T-cell (primary cell): ENCODE data around the gene EDA2R. TPM values are rescaled to one million over a fixed set of nuclear protein-coding genes. Genes with fewer than 3 reads are reported as not detected.

Experiments used
- ATAC-seq, 4 experiments: fragments of 200-7000 bp in 3 of 4; fragments of 150-1000 bp in 1 of 4; cut with Tn5 transposase; replicated peaks in 1 of 4; 1 replicate in 3 of 4; 2 replicates in 1 of 4; pipeline ENCODE4 v1.10.0; 2021; ENCODE audit warnings: moderate library complexity in 3 of 4, mild to moderate bottlenecking in 2 of 4, moderate number of reproducible peaks in 1 of 4
- CTCF ChIA-PET, 2 donors: fragments of 300-600 bp; sonication (Branson Sonifier 250); formaldehyde crosslinking; loops; one replicate each; lab custom pipeline; 2022; ENCODE audit warnings: antibody characterized with exemption in 2 of 2; lab: Charles Lee
- POLR2A ChIA-PET, 2 donors: fragments of 300-600 bp; sonication (Branson Sonifier 250); formaldehyde crosslinking; loops; one replicate each; lab custom pipeline; 2022; ENCODE audit warnings: antibody characterized with exemption in 2 of 2; lab: Charles Lee
- DNase-seq, 35 experiments: peaks; one replicate each; pipeline versions ENCODE4 v3.0.0 to v3.0.0-alpha.2; 2013 to 2023
- H3K27ac ChIP-seq: one replicate; pipeline ENCODE4 v1.5.1; 2013; ENCODE audit warnings: low read length
- H3K27me3 ChIP-seq, 2 experiments: replicated peaks in 1 of 2; 1 replicate in 1 of 2; 2 replicates in 1 of 2; pipeline versions ENCODE4 v1.6.1 to v1.7.0; 2013; ENCODE audit warnings: low read length in 1 of 2, mixed read lengths in 1 of 2; ENCODE audit not compliant: control insufficient read depth in 2 of 2, insufficient read depth in 2 of 2; ENCODE audit errors: extremely low read depth in 1 of 2
- H3K36me3 ChIP-seq, 2 donors: 1 replicate in 1 of 2; 2 replicates in 1 of 2; pipeline versions ENCODE4 v1.6.1 to v1.7.0; 2013; ENCODE audit warnings: low read length in 1 of 2; ENCODE audit not compliant: control insufficient read depth in 2 of 2, insufficient read depth in 1 of 2; ENCODE audit errors: extremely low read depth in 1 of 2
- H3K4me1 ChIP-seq, 2 experiments: 1 replicate in 1 of 2; 2 replicates in 1 of 2; pipeline versions ENCODE4 v1.6.1 to v1.7.0; 2013; ENCODE audit warnings: low read length in 2 of 2, mixed read lengths in 1 of 2; ENCODE audit not compliant: insufficient read depth in 2 of 2, control insufficient read depth in 1 of 2; ENCODE audit errors: extremely low read depth in 1 of 2
- H3K4me3 ChIP-seq, 2 donors: 1 replicate in 1 of 2; 2 replicates in 1 of 2; pipeline versions ENCODE4 v1.5.1 to v1.7.0; 2013; ENCODE audit warnings: mild to moderate bottlenecking in 2 of 2, low read length in 1 of 2, moderate library complexity in 1 of 2; ENCODE audit not compliant: control insufficient read depth in 1 of 2; ENCODE audit errors: extremely low read depth in 1 of 2
- H3K9me3 ChIP-seq: 2 replicates; pipeline ENCODE4 v1.7.0; 2013
- H3K27ac Mint-ChIP-seq, 2 donors: one replicate each; pipeline ENCODE4 v1.8.0; 2020 to 2021; ENCODE audit warnings: mild to moderate bottlenecking in 2 of 2, mixed read lengths in 2 of 2
- H3K27me3 Mint-ChIP-seq, 2 donors: one replicate each; pipeline ENCODE4 v1.8.0; 2021 to 2022; ENCODE audit warnings: mixed read lengths in 2 of 2
- H3K36me3 Mint-ChIP-seq: one replicate; pipeline ENCODE4 v1.8.0; 2021; ENCODE audit warnings: mixed read lengths
- H3K4me1 Mint-ChIP-seq, 3 donors: one replicate each; pipeline ENCODE4 v1.8.0; 2020 to 2022; ENCODE audit warnings: mixed read lengths in 3 of 3, mild to moderate bottlenecking in 1 of 3
- H3K4me3 Mint-ChIP-seq, 3 donors: one replicate each; pipeline ENCODE4 v1.8.0; 2020 to 2022; ENCODE audit warnings: mild to moderate bottlenecking in 3 of 3, mixed read lengths in 3 of 3, moderate library complexity in 3 of 3
- H3K9me3 Mint-ChIP-seq, 3 donors: one replicate each; pipeline ENCODE4 v1.8.0; 2020 to 2022; ENCODE audit warnings: mixed read lengths in 3 of 3
- WGBS: methylation state at CpG from one replicate; pipeline ENCODE4 v1.1.5; 2013; ENCODE audit warnings: missing lambda C conversion rate; ENCODE audit not compliant: insufficient coverage; 5-methylcytosine and 5-hydroxymethylcytosine counted together
- total RNA-seq, 35 experiments: library from RNA in 6 of 35; stranded (reverse) in 6 of 35; fragments of 120-200 nt in 1 of 35; gene quantifications; one replicate each; pipeline versions ENCODE4 v1.2.1 to v1.2.4 and lab custom pipeline; 2013 to 2026

The EDA2R gene
- total RNA-seq, 5 donors from 2014 or later (not counting 1 experiment from before 2014, with no cell fraction given) = 0.25 to 0.99 (median 0.66) TPM

DNA sequence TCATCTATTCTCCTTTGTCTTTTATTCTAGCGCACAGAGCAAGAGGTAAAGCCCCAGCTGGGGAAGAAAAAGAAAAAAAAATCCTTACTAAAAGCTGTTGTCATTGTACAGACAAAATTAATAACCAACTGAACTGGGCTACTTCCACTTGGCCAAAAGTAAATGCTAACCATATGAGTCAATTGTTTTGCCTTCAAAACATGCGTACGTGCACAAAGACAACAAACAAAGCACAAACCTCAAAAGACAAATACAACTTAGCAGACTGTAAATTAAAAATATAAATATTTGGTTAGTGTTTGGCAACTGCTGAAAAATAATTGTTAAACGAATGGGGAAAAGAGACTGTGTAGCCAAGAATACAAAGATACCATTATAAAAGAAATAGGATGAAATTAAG is 5.9 kb downstream of the EDA2R start:
- no peaks in the 10 kb centered on the region for H3K27me3 ChIP-seq
- ChIA-PET CTCF (no interaction called here), POLR2A (no interaction called here)
- no CpG with 5 or more reads among the region's 4 CpGs for WGBS
- H3K27ac ChIP-seq = no peak overlapping the region
- Mint-ChIP-seq H3K9me3 (no peaks in the 10 kb centered on the region), H3K27ac (no peak overlapping the region), H3K27me3 (peaks cover 0 to 13% of the 10 kb centered on the region in 2 donors), H3K36me3 (no peaks in the 10 kb centered on the region), H3K4me3 (no peak overlapping the region), H3K4me1 (peaks cover 0 to 2% (median 0%) of the 10 kb centered on the region in 3 donors)
- H3K4me3 ChIP-seq = no peak overlapping the region
- H3K36me3 ChIP-seq = no peaks in the 10 kb centered on the region
- no peak for ATAC-seq
- no peak for DNase-seq
- H3K9me3 ChIP-seq = no peaks in the 10 kb centered on the region
- no peaks in the 10 kb centered on the region for H3K4me1 ChIP-seq

DNA sequence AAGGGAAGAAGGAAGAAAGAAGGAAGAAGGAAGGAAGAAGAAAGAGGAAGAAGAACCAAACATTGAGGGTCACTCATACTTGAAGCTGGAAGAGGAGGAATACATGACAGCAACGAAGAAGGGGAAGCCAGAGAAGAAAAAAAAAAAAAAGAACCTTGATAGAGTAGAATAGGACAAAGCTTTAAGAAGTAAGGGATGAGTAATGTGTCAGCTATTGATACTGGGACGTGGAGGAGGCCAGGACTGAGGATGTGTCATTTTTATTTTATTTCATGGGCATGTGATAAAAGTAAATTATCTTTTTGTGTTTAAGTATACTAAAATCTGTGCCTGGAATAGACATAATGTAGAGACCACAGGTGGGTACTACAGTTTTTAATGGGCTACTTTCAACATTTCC is 6.4 kb downstream of the EDA2R start:
- Histone ChIP-seq H3K9me3 (no peaks in the 10 kb centered on the region), H3K4me1 (no peaks in the 10 kb centered on the region), H3K4me3 (no peak overlapping the region), H3K27ac (no peak overlapping the region), H3K36me3 (no peaks in the 10 kb centered on the region), H3K27me3 (no peaks in the 10 kb centered on the region)
- H3K4me3 Mint-ChIP-seq = no peak overlapping the region
- DNase-seq (no peak), ATAC-seq (no peak)
- peaks cover 0 to 13% of the 10 kb centered on the region in 2 donors for H3K27me3 Mint-ChIP-seq
- CTCF ChIA-PET = interaction anchor here in 1 of 2 donors (0.7 kb wide), 1 partner anchor 674 kb away, joined by 3 read pairs; no protein-coding TSS in a partner anchor
- POLR2A ChIA-PET = no interaction called here
- H3K36me3 Mint-ChIP-seq = no peaks in the 10 kb centered on the region
- peaks cover 0 to 2% (median 0%) of the 10 kb centered on the region in 3 donors for H3K4me1 Mint-ChIP-seq
- H3K9me3 Mint-ChIP-seq = no peaks in the 10 kb centered on the region
- H3K27ac Mint-ChIP-seq = no peak overlapping the region
- no CpG with 5 or more reads among the region's 2 CpGs for WGBS

DNA sequence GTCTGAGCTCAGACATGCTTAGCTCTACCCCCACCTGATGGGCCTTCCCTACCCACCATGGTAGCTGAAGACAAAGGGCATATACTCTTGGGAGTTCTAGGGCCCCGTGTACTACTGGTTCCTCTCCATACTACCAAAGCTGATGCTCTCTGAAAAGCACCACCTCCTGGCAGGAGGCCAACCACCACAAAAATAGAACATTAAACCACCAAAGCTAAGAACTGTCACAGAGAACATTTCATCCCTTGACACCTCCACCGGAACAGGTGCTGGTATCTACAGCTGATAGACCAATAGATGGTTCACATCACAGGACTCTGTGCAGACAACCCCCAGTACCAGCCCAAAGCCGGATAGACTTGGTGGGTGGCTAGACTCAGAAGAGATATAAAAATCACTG is 13.4 kb downstream of the EDA2R start:
- DNase-seq = no peak
- Mint-ChIP-seq H3K9me3 (no peaks in the 10 kb centered on the region), H3K27ac (no peak overlapping the region), H3K4me1 (peaks cover 0 to 10% (median 2%) of the 10 kb centered on the region in 3 donors), H3K27me3 (peaks cover 2 to 28% of the 10 kb centered on the region in 2 donors), H3K4me3 (no peak overlapping the region), H3K36me3 (no peaks in the 10 kb centered on the region)
- no CpG with 5 or more reads among the region's 3 CpGs for WGBS
- no peak overlapping the region for H3K4me3 ChIP-seq
- H3K36me3 ChIP-seq = no peaks in the 10 kb centered on the region
- no peaks in the 10 kb centered on the region for H3K27me3 ChIP-seq
- H3K27ac ChIP-seq = no peak overlapping the region
- H3K9me3 ChIP-seq = no peaks in the 10 kb centered on the region
- ChIA-PET CTCF (no interaction called here), POLR2A (no interaction called here)
- no peak for ATAC-seq
- H3K4me1 ChIP-seq = no peaks in the 10 kb centered on the region

DNA sequence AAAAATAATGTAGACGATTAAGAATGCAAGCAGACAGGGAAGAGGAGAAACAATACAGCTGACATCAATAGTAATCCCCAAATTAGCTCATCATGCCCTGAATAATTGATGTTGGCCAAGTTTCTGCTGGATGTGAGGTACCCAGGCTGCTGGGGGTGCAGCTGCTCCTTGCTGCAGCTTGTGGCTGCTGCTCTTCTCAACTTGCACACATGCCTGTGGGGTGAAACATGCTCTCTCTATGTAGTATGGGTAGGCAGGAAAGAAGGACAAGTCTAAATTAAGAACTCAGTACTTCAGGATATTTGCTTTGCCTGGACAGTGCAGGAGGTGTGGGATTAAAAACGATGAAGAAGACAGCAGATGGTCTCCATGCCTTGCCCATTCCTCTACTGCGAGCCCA is 16.7 kb downstream of the EDA2R start:
- DNase-seq (no peak), ATAC-seq (no peak)
- Mint-ChIP-seq H3K27me3 (peaks cover 2 to 30% of the 10 kb centered on the region in 2 donors), H3K4me1 (peaks cover 0 to 10% (median 2%) of the 10 kb centered on the region in 3 donors), H3K27ac (no peak overlapping the region), H3K36me3 (no peaks in the 10 kb centered on the region), H3K4me3 (no peak overlapping the region), H3K9me3 (no peaks in the 10 kb centered on the region)
- 86% methylated on average over 1 of the region's 3 CpGs for WGBS
- ChIA-PET POLR2A (no interaction called here), CTCF (no interaction called here)
- Histone ChIP-seq H3K36me3 (no peaks in the 10 kb centered on the region), H3K27me3 (no peaks in the 10 kb centered on the region), H3K4me3 (no peak overlapping the region), H3K9me3 (no peaks in the 10 kb centered on the region), H3K4me1 (no peaks in the 10 kb centered on the region), H3K27ac (no peak overlapping the region)

DNA sequence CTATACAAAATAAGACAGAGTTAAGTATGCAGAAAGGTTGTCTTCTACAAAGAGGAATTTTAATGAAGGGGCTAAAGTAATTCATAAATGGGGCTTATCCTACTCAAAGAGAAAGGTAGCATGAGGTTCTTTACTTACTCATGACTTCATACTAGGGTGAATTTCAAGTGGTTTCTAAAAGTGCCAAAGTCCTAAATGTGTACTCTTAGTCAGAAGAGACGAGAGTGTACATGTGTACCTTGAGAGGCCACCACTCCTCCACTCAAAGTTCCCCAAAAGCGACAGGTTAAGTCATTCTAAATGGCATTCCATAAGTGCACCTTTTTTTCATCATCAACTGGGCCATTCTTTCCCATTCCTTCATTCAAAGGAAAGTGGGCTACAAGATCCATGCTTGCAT is 21.9 kb downstream of the EDA2R start:
- Mint-ChIP-seq H3K9me3 (no peaks in the 10 kb centered on the region), H3K27me3 (peaks cover 2 to 16% of the 10 kb centered on the region in 2 donors), H3K27ac (no peak overlapping the region), H3K4me1 (no peaks in the 10 kb centered on the region), H3K4me3 (no peak overlapping the region), H3K36me3 (no peaks in the 10 kb centered on the region)
- H3K4me3 ChIP-seq = no peak overlapping the region
- H3K9me3 ChIP-seq = no peaks in the 10 kb centered on the region
- 80% methylated on average over 1 of the region's 2 CpGs for WGBS
- ChIA-PET POLR2A (no interaction called here), CTCF (interaction anchor here in 1 of 2 donors (0.5 kb wide), 1 partner anchor 33 kb away, joined by 9 read pairs; no protein-coding TSS in a partner anchor)
- no peaks in the 10 kb centered on the region for H3K4me1 ChIP-seq
- DNase-seq (no peak), ATAC-seq (no peak)
- H3K27me3 ChIP-seq = no peaks in the 10 kb centered on the region
- no peaks in the 10 kb centered on the region for H3K36me3 ChIP-seq
- H3K27ac ChIP-seq = no peak overlapping the region

DNA sequence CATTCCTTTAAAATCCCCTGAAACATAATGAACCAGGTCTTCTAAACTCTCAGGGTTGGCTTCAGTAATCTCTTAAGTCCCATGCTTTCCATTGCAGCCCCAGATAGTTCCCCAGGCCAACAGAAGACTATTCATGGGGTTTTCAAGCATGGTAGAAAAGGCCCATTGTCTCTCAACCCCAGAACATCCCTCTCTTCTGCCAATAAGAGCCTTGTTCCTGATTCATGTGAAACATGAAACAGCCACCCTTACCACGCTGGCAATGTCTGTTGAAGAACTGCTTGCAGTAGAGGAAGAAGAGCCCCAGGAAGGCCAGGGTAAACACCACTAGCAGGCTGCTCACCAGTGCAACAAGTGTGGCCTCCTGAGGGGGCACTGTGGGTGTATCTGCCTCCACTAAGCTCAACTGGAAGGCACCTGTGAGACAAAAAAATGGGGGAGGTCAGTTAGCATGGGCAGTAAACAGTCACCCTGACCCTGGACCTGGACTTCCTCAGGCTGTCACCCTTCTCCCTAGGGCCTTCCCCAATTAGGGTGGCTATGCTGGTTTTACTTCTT is 36.4 kb downstream of the EDA2R start:
- no peak overlapping the region for H3K27ac ChIP-seq
- Mint-ChIP-seq H3K4me1 (no peaks in the 10 kb centered on the region), H3K36me3 (no peaks in the 10 kb centered on the region), H3K9me3 (no peaks in the 10 kb centered on the region), H3K27me3 (peaks cover 0 to 14% of the 10 kb centered on the region in 2 donors), H3K4me3 (no peak overlapping the region), H3K27ac (no peak overlapping the region)
- no peaks in the 10 kb centered on the region for H3K9me3 ChIP-seq
- WGBS = no CpG with 5 or more reads among the region's 1 CpG
- DNase-seq = no peak
- no peak for ATAC-seq
- H3K36me3 ChIP-seq = no peaks in the 10 kb centered on the region
- ChIA-PET POLR2A (no interaction called here), CTCF (no interaction called here)
- H3K4me1 ChIP-seq = no peaks in the 10 kb centered on the region
- no peak overlapping the region for H3K4me3 ChIP-seq
- H3K27me3 ChIP-seq = no peaks in the 10 kb centered on the region

DNA sequence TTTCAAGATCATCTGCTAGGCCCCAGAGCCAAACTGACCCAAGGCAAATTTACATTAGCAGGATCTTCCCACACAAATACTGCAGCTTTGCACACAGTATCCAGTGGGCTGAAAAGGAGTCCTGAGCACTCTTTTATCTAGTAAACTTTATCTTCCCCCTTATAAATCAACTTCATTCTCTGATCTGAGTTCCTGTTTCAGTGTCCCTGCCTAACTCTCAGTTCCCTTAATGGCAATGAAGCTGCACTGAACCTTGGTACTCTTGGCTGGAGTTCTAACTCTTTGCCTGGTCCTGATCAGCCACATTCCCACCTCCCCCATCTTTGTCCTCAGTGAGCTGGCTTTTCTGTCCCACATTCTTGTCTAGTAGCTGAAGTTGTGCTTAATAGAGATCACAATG is 37.4 kb downstream of the EDA2R start:
- ATAC-seq (no peak), DNase-seq (no peak)
- Histone ChIP-seq H3K27me3 (no peaks in the 10 kb centered on the region), H3K4me3 (no peak overlapping the region), H3K9me3 (no peaks in the 10 kb centered on the region), H3K27ac (no peak overlapping the region), H3K36me3 (no peaks in the 10 kb centered on the region), H3K4me1 (no peaks in the 10 kb centered on the region)
- POLR2A ChIA-PET = no interaction called here
- no peak overlapping the region for H3K27ac Mint-ChIP-seq
- peaks cover 3% of the 10 kb centered on the region for H3K36me3 Mint-ChIP-seq
- no peaks in the 10 kb centered on the region for H3K9me3 Mint-ChIP-seq
- H3K4me3 Mint-ChIP-seq = no peak overlapping the region
- CTCF ChIA-PET = no interaction called here
- H3K27me3 Mint-ChIP-seq = peaks cover 0 to 21% of the 10 kb centered on the region in 2 donors
- H3K4me1 Mint-ChIP-seq = no peaks in the 10 kb centered on the region
